Measurements from ENCODE around the gene STIMATE.

Gene STIMATE

GRCh38 chr3:52859686-52860423 is 37.5 kb downstream of the STIMATE start:
- DNase-seq, result no peak

- no peak for DNase-seq
These were observed 39.5 kb downstream of the STIMATE start for GRCh38 chr3:52857864-52858263.

GRCh38 chr3:52857133-52857532 is 40.2 kb downstream of the STIMATE start:
- no peak for DNase-seq

GRCh38 chr3:52856666-52857065 is 40.7 kb downstream of the STIMATE start:
- DNase-seq, result no peak

GRCh38 chr3:52854013-52854412 is 43.3 kb downstream of the STIMATE start:
- no peak for DNase-seq

- DNase-seq, result no peak
These were observed 44.9 kb downstream of the STIMATE start for GRCh38 chr3:52852419-52852818.

GRCh38 chr3:52851348-52851747 is 46.0 kb downstream of the STIMATE start:
- DNase-seq, result peak; percentile 9 to 15

- DNase-seq, result no peak
These were observed 47.7 kb downstream of the STIMATE start for GRCh38 chr3:52849656-52850055.

GRCh38 chr3:52848617-52849016 is 48.7 kb downstream of the STIMATE start:
- DNase-seq, result no peak

GRCh38 chr3:52847726-52848125 is 49.6 kb downstream of the STIMATE start:
- DNase-seq, result no peak

GRCh38 chr3:52847241-52847640 is 50.1 kb downstream of the STIMATE start:
- DNase-seq, result no peak

GRCh38 chr3:52846432-52846965 is 50.8 kb downstream of the STIMATE start:
- DNase-seq, result no peak

GRCh38 chr3:52845691-52846431 is 51.5 kb downstream of the STIMATE start:
- DNase-seq, result peak in 1 of 2 donors; percentile 18

GRCh38 chr3:52845157-52845556 is 52.2 kb downstream of the STIMATE start:
- no peak for DNase-seq

- DNase-seq, result no peak
These were observed 52.9 kb downstream of the STIMATE start for GRCh38 chr3:52844290-52844975.

GRCh38 chr3:52843881-52844280 is 53.5 kb downstream of the STIMATE start:
- no peak for DNase-seq

- no peak for DNase-seq
These were observed 54.1 kb downstream of the STIMATE start for GRCh38 chr3:52843108-52843865.

- no peak for DNase-seq
These were observed 54.9 kb downstream of the STIMATE start for GRCh38 chr3:52842424-52842823.

GRCh38 chr3:52841981-52842340 is 55.4 kb downstream of the STIMATE start:
- no peak for DNase-seq

GRCh38 chr3:52841211-52841980 is 56.0 kb downstream of the STIMATE start:
- DNase-seq, result no peak

GRCh38 chr3:52839892-52840545 is 57.3 kb downstream of the STIMATE start:
- DNase-seq, result no peak

GRCh38 chr3:52839268-52839575 is 58.1 kb downstream of the STIMATE start:
- no peak for DNase-seq
